Measurements from ENCODE around the gene CISH.

- TF ChIP-seq POLR2A (IDR thresholded peaks at IDR 0.05): no peak
- no peak for TF ChIP-seq CTCF (IDR thresholded peaks at IDR 0.05 in 4 of 5, conservative IDR thresholded peaks at IDR 0.05 in 1 of 5)
Observed at GRCh38 chr3:50651445-50651844, 39.9 kb upstream of the CISH start.
